SK-N-SH (cell line): ENCODE measurements around the gene XRN1.

Experiments
- CHD2 ChIP-seq: fragments of 150-350 bp; IDR thresholded peaks from 2 replicates; pipeline ENCODE4 v1.6.1; 2018; ENCODE audit warnings: low read length; ENCODE audit not compliant: partially characterized antibody
- GATA2 ChIP-seq: sonication (generic); formaldehyde crosslinking; IDR thresholded peaks from 2 replicates; pipeline ENCODE4 v1.5.0; 2020; ENCODE audit warnings: mild to moderate bottlenecking, missing genetic modification reagents
- NFIC ChIP-seq: IDR thresholded peaks from 2 replicates; pipeline ENCODE4 v1.4.0; 2012; ENCODE audit warnings: borderline replicate concordance
- POLR2AphosphoS5 ChIP-seq: IDR thresholded peaks from 2 replicates; pipeline ENCODE4 v1.6.1; 2012; ENCODE audit warnings: low read depth, low read length
- YY1 ChIP-seq: IDR thresholded peaks from 2 replicates; pipeline ENCODE4 v1.4.0; 2012; ENCODE audit warnings: low read depth, mild to moderate bottlenecking
- TF ChIP-seq, protein P1 (sequence below): fragments of 200-600 bp; sonication (generic); IDR thresholded peaks from 2 replicates; pipeline ENCODE4 v1.6.1; 2017; ENCODE audit warnings: antibody characterized with exemption, mild to moderate bottlenecking, moderate library complexity
- TF ChIP-seq, protein P2 (sequence below): fragments of 150-350 bp; IDR thresholded peaks from 2 replicates; pipeline ENCODE4 v1.6.1; 2017; ENCODE audit warnings: antibody characterized with exemption, low read length, low read depth, borderline replicate concordance

DNA sequence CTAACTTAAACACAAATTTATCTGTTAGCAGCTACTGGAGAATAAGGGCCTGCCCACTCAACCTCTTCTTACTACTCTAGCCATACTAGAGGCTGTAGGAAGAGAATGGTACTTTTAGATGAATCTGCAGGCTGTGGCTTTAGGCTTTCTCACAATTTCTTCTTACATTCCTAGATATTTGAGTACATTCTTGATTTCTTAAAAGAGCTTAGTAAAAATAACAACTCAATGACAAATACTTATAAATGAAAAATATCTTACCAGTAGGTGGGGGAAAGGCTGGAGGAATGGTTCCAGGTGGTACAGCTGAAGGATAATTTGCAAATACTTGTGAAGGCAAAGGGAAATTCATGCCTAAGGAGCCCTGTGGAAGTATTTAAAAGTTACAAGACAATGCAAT, 129.5 kb downstream of the XRN1 start:
- TF ChIP-seq CHD2 (no peak), POLR2AphosphoS5 (no peak), NFIC (no peak), GATA2 (no peak), YY1 (no peak)
- TF ChIP-seq, protein P1, sequence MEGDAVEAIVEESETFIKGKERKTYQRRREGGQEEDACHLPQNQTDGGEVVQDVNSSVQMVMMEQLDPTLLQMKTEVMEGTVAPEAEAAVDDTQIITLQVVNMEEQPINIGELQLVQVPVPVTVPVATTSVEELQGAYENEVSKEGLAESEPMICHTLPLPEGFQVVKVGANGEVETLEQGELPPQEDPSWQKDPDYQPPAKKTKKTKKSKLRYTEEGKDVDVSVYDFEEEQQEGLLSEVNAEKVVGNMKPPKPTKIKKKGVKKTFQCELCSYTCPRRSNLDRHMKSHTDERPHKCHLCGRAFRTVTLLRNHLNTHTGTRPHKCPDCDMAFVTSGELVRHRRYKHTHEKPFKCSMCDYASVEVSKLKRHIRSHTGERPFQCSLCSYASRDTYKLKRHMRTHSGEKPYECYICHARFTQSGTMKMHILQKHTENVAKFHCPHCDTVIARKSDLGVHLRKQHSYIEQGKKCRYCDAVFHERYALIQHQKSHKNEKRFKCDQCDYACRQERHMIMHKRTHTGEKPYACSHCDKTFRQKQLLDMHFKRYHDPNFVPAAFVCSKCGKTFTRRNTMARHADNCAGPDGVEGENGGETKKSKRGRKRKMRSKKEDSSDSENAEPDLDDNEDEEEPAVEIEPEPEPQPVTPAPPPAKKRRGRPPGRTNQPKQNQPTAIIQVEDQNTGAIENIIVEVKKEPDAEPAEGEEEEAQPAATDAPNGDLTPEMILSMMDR, result no peak
- TF ChIP-seq, protein P2, sequence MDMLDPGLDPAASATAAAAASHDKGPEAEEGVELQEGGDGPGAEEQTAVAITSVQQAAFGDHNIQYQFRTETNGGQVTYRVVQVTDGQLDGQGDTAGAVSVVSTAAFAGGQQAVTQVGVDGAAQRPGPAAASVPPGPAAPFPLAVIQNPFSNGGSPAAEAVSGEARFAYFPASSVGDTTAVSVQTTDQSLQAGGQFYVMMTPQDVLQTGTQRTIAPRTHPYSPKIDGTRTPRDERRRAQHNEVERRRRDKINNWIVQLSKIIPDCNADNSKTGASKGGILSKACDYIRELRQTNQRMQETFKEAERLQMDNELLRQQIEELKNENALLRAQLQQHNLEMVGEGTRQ, result no peak
